SIG-M5 (cell line): ENCODE results near the gene GTF2E1.
"Not testable (repeated sequence)": the region's sequence is repeated elsewhere in the genome, so short reads cannot be mapped to it uniquely, and the experiment has no call there.

Experiments used
- DNase-seq: peaks from one replicate; lab custom pipeline; 2025; lab: John Stamatoyannopoulos, UW

Gene GTF2E1

DNA sequence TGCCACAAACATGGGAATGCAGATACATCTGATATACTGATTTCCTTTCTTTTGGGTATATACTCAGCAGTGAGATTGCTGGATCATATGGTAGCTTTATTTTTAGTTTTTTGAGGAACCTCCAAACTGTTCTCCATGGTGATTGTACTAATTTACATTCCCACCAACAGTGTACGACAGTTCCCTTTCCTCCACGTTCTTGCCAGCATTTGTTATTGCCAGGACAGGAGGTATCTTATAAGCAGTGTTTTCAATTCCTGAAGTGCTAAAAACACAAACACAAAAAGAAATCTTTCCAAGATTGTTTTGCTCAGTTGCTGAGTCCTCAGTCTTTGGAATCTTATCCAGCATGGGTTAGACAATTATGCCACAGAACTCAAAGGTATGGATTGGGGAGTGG, 13.5 kb downstream of the GTF2E1 start:
- no peak for DNase-seq

DNA sequence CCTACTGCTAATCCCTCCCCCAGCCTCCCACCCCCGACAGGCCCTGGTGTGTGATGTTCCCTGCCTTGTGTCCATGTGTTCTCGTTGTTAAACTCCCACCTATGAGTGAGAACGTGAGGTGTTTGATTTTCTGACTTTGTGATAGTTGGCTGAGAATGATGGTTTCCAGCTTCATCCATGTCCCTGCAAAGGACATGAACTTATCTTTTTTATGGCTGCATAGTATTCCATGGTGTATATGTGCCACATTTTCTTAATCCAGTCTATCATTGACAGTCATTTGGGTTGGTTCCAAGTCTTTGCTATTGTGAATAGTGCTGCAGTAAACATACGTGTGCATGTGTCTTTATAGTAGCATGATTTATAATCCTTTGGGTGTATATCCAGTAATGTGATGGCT, 16.0 kb downstream of the GTF2E1 start:
- DNase-seq = not testable (repeated sequence)

DNA sequence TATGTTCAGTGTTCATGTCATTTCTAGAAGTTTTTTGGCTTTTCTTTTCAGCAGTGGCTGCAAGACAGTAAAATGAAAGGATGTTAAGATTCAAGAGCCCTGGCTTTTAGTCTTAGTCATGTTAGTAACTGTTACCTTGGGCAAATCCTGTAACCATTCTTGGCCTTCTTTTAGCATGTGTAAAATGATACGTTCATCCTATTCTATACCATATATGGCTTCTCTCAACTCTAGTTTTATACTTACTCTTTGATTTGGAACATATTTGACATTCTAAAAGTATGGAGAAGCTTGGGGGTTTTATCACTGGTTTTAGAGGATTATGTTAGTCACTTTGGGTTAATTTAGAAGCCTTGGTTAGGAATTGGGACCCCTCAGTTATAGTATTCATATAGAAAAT, 20.1 kb downstream of the GTF2E1 start:
- no peak for DNase-seq

DNA sequence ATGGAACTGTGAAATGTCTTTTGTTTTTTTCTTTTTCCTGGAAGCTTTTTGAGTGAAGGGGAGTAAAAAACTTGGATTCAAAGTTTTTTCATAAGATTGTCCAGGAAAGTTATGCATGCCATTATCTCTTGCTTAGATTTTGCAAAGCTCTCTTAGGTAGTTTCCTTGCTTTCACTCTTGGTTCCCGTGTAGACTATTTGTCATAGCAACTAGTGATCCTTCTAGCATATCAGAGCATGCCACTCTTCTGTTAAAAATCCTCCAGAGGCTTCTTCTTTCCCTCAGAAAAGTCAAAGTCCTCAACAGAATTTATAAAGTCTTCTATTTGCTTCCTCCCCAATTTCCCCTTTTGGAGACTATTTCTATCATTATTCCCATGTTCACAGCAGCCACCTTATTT, 21.1 kb downstream of the GTF2E1 start:
- DNase-seq = no peak

DNA sequence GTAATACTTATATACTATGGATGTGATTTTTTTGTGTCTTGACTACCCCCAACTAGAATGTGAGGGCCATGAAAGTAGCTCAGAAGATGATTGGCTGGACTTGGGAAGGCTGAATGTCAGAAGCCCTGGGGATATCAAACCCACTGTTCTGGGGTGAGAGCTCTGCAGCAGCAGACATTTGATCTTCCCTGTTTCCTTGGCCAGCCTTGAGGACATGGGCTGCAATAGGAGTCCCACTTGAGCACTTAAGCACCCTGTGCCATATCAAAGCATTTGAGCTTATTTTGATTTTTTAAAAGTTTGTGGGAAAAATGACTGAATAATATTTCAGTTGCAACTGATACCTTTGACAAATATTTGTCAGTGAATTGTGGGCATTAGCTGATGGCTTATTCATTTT, 21.7 kb downstream of the GTF2E1 start:
- DNase-seq = no peak

DNA sequence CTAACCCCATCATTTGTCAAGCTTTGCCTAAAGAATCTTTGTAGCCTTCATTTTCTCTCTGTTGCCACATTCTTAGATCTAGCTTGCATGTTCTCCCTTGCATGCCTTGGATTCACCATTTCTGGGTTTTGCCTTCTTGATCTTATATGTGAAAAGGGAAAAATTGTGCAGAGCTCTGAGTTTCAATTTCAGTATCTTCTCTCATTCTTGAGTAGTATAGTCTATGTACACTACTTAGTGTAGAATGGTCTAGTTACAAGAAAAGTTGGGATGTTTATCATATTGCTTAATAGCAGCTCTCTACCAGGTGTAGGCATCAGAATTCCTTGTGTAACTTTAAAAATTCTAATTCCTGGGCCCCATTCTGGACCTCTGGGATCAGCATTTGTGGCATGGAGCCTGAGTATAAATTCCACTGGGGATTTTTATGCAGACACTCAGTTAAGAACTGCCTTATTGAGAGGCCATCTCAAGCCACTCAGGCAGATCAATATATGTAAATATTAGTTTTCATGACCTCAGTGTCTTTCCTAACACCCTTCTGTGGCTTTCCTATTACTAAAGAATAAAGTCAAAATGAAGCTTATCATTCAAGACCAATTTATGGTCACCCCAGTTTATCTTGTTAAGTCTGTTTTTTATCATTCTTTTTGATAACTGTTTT, 23.4 kb downstream of the GTF2E1 start:
- DNase-seq = no peak

DNA sequence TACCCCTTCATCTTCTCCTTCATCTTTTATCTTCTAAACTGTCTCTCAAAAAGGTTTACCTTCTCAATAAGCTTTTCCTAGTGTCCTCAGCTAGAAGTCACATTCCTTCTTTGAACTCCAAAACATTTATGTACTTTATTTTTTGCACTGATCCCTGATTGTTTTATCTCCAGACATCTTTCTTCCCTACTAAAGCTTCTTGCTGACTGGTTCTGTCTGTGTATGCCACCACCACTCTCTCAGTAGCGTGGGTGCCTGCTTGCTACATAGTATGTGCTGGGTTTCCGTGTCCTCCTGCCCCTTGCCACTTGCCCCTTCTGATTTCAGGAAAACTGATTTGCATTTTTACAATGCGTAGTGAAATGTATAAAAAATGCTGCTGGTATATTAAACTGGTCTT, 24.0 kb downstream of the GTF2E1 start:
- DNase-seq = no peak

DNA sequence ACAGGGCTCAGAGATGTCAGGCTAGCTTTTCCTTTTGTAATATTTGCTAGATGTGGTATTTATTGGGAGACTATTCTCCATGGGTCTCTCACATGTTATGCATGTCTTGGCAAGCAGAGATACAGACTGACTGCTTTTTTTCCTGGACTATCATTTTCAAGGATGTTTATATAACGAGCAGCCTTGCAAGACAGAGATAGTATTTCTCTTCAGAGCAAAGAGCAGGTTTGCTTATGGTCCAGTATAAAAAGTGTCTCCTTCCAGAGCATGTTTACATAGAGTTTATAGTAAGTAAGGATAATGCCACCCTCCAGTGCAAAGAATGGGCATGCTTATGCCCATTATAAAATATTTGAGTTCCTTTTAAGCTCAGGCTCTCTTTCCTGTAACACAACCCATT, 24.6 kb downstream of the GTF2E1 start:
- DNase-seq = no peak

DNA sequence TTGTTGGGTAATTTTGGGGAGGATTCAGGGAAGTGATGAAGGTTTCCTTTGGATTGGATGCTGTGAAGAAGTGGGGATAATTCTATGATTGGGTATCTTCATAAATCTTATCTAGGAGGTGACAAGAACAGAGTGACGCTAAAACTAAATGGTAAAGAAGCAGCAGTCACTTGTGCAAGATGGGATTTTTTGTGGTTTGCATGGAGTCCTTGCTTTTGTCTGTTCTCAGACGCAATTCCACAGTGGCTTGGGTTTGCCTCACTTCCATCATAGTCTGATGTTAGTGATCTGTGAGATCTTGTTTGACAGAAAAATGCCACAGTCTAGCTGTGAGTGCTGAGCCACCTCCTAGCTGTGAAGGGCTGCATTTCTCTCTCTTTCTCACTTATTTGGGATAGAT, 26.9 kb downstream of the GTF2E1 start:
- no peak for DNase-seq

DNA sequence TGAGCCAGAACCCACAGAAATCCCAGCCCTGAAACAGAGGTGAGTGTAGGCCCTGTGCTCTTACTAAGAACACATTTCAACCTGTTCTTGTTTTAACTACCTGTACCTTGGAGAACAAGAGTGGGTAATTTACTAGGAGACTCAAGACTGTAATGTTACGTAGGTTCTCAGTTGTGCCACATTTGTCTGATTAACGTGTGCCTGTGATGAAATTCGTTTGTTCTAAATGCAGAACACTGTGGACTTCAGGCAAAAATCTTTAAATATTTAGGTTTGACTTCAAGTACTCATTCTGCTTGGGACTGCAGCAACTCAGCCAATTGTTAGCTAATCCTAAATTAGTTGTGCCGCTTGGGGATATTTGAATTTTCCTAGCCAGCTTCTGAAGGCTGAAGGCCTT, 28.3 kb downstream of the GTF2E1 start:
- no peak for DNase-seq

DNA sequence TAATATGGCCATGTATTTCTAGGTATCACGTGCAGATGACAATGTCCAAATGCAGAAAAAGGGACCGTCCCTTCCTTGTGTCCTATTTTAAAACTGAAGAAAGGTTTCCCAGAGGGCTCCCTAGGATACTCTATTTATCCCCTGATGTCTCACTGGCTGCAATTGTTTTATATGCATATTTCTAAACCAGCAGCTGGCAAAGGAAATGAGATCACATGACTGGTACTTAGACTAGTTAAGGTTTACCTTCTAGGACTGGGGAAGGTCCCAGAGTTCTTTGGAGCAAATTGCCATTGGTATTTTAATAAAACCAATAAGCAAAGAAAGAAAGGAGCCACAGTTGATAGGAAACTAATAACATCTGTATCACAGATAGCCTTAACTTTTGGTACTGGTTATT, 29.5 kb downstream of the GTF2E1 start:
- DNase-seq = no peak

DNA sequence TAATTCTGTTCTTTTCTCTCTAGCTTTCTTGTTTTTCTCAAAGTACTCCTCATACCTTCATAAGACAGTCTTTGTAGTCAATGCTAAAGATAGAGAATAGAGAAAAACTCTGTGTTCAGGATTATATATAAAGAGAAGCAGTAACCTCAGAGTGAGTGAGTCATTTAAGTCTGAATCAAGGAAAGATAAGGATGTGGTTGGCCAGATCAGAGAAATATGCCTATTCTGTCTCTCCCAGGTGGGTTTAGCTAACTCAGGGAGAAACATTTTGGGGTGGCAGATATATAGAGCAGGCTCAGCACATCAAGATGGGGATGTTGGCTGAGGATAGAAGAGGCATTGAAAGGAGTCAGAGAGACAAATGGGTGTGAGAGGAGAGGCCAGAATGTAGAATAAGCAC, 31.4 kb downstream of the GTF2E1 start:
- DNase-seq = no peak

DNA sequence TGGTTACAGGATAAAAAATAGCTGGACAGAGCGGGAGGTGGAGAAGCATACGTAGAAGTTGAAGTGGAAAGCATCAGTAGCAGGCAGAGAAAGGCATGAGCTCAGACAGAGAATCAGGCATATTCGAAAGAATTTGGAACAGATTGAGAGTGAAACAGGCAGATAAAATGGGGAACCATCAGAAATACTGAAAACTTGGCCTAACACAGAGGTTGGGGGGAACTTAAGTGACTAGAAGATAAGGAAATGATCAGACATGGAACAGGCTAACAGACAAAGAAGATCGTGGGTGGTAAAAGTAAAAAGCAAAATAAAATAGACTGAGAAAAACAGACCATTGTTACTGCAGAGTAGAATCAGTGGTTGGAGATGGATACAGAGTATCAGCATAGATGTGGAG, 32.9 kb downstream of the GTF2E1 start:
- no peak for DNase-seq

DNA sequence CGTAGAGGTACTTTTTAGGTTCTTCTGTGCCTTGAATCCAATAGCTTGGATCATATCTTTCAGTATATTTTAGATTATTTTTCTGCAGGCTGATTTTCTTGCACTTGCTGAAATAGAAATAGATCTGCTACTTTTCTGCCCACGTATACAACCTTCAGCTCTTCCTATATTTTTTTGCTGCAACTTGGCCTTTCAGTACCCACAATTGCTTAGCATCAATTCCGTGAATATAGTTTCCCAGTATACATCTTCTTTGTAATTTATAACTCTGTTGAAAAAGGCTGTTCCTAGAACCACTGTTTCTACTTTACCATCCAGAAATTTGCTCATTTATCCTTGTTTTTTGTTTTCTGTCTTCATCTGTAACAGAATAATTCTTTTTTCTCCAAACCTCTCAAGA, 36.2 kb downstream of the GTF2E1 start:
- no peak for DNase-seq

DNA sequence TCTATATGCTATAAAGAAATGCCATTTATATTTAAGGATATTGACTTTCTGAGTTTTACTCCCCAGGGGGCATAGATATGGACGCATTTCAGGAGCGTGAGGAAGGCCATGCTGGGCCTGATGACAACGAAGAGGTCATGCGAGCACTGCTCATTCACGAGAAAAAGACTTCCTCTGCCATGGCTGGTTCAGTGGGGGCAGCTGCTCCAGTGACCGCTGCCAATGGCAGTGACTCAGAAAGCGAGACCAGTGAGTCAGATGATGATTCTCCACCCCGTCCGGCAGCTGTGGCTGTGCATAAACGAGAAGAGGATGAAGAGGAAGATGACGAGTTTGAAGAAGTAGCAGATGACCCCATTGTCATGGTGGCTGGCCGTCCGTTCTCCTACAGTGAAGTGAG, 38.4 kb downstream of the GTF2E1 start:
- no peak for DNase-seq

DNA sequence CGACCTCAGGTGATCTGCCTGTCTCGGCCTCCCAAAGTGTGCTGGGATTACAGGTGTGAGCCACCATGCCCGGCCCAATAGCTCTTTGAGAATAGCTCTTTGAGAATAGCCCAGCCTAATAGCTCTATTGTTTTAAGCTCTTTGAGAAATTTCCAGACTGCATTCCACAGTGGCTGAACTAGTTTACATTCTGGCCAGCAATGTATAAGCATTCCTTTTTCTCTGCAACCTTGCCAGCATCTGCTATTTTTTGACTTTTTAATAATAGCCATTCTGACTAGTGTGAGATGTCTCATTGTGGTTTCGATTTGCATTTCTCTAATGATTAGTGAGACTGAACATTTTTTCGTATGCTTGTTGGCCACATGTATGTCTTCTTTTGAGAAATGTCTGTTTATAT, 43.3 kb downstream of the GTF2E1 start:
- DNase-seq = not testable (repeated sequence)

DNA sequence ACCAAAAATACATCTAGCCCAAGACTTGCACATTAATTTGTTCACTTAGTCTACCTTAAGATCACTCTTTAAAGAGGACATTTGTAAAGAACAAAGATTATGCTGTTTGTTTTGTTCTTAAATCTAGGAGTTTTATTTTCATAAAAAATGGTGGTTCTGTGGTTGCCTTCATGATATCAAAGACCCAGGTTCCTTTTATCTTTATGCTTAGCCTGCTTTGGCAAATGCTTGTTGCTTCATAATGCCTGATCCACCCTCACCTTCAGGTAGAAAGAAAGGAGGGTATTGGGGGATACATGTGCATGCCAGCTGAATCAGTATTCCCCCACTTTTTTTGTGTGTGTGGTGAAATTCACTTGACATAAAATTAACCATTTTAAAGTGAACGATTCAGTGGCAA, 48.5 kb downstream of the GTF2E1 start:
- DNase-seq = no peak

DNA sequence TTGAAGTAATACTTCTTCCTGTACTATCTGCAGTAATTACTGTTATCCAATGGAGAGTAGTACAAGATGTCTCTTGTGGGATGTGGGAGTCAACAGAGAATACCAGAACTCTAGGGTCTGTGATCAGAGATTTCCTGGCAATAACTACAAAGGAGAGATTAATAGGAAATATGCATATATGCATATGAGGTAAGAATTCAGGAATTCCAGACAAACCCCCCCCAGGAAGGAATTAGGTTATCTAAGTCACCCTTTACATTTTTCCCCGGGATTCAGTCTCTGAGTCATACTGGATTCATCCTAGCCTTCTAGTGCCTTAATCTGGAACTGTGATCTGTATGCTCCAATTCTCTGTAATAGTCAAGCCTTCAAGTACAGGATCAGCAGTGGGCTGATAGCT, 49.4 kb downstream of the GTF2E1 start:
- DNase-seq = no peak

DNA sequence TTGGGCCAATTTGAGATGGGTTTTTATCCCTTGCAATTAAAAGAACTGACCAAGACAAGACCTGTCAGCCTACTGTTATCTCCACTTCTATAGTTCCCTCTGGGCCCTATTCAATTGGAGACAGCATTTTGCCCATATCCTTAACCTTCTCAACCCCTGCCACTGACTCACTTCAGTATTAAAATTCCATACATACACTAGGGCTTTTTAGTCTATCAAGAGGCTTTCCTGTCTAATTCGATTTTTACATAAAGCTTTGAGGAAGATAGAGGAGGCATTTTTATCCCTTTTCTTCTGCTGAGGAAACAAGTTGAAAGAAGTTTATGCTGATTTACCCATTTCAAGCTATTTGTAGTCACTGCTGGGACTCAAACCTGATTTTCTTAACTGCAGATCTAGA, 51.1 kb downstream of the GTF2E1 start:
- DNase-seq = no peak

DNA sequence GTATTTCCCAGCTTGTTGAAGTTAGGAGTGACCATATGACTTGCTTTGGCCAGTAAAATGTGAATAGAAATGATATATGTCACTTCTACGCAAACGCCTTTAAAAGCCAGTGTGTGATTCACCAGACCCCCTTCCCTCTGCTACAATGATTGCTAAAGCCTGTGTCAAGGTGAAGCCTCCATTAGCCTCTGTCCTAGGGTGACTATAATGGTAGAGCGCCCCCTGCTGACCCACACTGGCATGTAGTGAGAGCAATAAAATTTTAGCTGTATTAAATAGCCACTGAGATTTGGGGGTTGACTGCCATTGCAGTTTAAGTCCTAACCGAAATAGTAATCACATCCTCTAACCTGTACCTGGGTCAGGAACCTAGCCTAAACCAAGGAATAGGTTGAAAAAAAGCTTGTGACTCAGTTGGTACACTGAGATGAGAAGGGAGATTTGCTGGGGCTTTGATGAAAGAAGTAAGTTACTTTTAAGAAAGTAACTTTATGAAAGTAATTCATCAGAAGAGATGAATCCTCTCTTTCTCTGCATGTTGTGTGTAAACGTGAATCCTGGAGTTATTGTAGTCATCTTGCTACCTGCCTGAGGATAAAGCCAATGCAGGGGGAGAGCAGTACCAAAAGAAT, 52.6 kb downstream of the GTF2E1 start:
- DNase-seq = no peak

DNA sequence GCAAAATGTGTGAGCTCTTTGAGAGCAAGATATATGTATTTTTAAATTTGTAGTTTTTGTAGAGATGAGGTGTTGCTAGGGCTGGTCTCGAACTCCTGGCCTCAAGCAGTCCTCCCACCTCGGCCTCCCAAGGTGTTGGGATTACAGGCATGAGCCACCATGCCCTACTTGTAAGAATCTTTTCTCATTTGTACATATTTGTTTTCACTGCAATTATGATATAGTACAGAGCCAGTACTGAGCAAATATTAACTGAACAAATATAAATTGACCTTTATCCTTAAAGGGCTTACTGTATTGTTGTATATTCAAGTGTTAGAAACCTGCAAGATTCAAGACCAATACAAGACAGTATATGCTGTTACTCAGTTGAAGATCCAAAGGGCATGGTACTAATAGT, 53.4 kb downstream of the GTF2E1 start:
- DNase-seq = no peak

DNA sequence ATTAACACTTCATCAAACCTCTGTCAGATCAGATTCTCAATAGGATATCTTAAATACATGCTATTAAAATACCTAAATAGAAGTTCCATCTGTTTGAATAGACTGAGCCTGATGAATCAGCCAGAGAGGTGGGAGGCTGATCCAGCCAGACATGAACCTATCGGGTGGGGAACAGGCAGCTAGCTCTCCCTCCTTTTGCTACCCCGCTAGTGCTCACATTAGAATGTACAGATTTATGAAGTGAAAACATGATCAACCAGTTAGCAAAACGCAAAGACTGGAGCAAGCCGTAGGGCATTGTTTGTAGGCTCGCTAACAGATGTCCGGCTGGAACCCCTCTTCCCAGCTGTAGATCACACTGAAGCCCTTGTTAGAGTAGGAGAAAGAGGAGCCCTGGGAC, 54.4 kb downstream of the GTF2E1 start:
- no peak for DNase-seq

DNA sequence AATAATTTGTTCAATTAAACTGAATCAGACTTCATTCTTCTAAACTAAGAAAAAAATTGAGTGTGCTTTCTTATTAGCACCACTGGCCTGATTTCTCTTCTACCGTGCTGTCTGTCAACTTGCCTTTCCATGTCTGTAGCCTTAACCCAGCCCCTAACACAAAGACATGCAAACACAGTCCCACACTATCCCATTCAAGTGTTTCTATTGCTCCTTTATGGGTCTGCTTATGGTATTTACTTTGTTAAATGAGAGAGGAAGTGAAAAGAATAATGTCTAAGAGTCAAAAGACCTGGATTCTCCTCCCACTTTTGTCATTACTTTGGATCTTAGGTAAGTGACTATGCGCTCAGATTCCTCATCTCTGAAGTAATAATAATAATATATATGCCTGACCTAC, 55.3 kb downstream of the GTF2E1 start:
- DNase-seq = no peak

DNA sequence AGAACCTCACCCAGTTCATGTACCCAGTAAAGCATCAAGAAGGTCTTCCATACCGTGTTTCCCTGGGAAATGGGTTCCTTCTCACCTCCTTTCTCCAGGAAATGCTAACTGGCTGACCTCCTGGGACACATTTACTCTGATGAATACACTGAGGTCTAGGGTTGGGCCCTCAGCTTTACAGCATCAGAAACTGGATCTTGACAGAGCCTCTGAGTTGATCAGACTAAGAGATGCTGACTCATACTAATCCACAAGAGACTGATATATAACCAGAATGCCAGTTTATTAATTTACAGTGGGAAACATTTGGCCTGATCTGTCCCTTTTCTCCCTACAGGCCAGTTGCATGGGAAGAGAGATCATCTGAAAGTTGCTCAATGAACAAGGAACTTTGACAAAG, 55.8 kb downstream of the GTF2E1 start:
- DNase-seq = no peak
